NCI-H82 (cell line): ENCODE data around the gene USP10.

Source experiments
- DNase-seq: peaks from one replicate; lab custom pipeline; 2025; lab: John Stamatoyannopoulos, UW

Gene USP10, protein sequence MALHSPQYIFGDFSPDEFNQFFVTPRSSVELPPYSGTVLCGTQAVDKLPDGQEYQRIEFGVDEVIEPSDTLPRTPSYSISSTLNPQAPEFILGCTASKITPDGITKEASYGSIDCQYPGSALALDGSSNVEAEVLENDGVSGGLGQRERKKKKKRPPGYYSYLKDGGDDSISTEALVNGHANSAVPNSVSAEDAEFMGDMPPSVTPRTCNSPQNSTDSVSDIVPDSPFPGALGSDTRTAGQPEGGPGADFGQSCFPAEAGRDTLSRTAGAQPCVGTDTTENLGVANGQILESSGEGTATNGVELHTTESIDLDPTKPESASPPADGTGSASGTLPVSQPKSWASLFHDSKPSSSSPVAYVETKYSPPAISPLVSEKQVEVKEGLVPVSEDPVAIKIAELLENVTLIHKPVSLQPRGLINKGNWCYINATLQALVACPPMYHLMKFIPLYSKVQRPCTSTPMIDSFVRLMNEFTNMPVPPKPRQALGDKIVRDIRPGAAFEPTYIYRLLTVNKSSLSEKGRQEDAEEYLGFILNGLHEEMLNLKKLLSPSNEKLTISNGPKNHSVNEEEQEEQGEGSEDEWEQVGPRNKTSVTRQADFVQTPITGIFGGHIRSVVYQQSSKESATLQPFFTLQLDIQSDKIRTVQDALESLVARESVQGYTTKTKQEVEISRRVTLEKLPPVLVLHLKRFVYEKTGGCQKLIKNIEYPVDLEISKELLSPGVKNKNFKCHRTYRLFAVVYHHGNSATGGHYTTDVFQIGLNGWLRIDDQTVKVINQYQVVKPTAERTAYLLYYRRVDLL

GRCh38 chr16:84699712-84700445 lies at the start of gene USP10:
TSS of gene USP10 (plus strand) at chr16:84700000. CDS start at chr16:84700091, 91 bp downstream.
- peak; percentile 83 for DNase-seq

DNA sequence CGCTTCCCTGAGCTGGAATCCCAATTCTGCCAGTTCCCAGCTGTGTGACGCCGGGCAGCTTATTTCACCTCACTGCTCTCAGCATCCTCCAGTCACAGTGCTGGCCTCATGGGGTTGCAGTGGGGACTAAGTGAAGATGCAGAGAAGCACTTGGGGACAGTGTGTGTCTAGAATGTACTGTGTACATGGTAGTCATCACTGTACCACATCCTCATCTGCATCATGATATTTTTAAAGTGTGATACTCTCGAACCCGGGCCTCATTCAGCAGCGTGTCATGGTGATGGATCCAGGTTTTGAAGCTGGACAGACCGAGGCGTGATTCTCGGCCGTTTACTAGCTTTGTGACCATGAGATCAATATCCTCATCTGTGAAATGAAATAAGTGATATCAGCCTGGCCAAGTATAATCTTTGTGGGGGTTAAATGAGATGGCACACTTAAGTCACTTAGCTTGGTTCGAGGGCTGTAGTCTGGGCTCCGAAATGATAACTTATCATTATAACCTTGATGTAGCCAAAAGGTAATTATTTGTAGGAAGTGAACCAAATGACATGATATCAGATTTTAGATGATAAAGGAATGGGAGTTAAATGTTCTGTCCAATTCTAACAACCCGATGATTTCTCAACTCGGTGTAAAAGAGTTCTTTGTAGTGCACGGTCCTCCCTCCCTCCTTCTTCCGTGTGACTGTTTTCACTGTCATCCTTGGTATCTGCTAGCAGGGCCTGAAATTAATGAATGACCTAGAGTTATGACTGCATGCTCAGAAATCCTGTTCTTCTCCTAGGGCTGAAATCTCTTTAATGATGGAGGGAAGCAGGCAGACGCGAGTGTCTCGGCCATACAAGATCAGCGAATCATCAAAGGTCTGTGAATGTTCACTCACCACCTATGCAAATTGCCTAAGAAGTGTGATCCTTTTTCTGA lies 49.5 kb upstream of the USP10 start:
- no peak for DNase-seq

DNA sequence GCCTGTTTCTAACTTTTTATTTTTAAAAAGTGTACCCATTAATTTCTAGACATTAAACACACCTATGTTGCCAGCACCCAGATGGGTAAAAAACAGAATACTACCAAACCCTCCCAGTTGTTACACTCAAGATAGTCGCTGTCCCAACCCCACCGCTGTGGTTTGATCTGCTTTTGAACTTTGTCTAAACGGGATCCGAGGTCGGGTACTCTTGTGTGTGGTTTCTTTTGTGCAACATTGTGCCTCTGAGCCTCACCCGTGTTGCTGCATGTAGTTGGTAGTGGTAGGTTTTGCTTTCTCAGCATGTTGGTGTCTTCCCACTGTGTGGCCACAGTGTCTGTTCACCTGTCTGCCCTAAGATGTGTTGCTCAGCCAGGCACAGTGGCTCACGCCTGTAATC lies 47.2 kb upstream of the USP10 start:
- no peak for DNase-seq

DNA sequence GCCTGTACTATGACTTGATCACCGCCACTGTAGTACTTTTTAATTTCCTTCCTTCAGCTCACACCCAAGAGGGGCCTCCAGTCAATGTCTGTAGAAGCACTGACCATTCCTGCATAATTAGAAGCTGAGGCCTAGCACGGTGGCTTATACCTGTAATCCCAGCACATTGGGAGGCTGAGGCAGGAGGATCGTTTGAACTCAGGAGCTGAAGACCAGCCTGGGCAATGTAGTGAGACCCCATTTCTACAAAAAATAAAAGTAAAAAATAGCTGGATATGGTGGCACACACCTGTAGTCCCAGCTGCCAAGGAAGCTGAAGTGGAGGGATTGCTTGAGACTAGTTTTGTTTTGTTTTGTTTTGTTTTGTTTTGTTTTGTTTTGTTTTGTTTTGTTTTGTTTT lies 45.6 kb upstream of the USP10 start:
- DNase-seq, result no peak

- no peak for DNase-seq
These were observed 44.8 kb upstream of the USP10 start for GRCh38 chr16:84654998-84655397.

- DNase-seq, result no peak
These were observed 43.2 kb upstream of the USP10 start for GRCh38 chr16:84656649-84657048.

DNA sequence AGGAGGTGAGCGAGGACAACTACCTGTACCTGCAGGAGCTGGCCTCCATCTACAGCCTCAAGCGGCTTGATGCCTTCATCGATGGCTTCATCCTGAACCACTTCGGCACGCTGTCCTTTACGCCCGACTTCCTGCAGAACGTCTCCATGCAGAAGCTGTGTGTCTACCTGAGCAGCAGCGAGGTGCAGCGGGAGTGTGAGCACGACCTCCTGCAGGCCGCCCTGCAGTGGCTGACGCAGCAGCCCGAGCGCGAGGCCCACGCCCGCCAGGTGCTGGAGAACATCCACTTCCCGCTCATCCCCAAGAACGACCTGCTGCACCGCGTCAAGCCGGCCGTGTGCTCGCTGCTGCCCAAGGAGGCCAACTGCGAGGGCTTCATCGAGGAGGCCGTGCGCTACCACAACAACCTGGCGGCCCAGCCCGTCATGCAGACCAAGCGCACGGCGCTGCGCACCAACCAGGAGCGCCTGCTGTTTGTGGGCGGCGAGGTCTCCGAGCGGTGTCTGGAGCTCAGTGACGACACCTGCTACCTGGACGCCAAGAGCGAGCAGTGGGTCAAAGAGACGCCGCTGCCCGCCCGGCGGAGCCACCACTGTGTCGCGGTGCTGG lies 42.5 kb upstream of the USP10 start:
- DNase-seq, result no peak

DNA sequence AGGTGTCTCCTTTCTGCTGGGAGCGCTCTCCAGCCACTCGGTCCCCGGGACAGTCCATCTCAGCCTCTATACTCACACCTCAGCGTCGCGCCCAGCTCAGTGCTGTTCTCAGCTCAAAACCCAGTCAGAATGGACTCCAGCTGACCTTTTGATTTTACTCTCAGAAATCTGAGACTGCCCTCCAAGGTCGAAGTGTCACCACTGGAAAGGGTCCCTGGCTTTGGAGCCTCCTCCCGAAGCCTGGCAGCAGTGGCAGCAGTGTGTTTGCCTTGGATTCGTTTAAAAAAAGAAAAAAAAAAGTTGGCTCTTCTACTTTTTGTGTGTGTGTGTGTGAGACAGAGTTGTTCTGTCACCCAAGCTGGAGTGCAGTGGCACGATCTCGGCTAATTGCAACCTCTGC lies 41.1 kb upstream of the USP10 start:
- no peak for DNase-seq

DNA sequence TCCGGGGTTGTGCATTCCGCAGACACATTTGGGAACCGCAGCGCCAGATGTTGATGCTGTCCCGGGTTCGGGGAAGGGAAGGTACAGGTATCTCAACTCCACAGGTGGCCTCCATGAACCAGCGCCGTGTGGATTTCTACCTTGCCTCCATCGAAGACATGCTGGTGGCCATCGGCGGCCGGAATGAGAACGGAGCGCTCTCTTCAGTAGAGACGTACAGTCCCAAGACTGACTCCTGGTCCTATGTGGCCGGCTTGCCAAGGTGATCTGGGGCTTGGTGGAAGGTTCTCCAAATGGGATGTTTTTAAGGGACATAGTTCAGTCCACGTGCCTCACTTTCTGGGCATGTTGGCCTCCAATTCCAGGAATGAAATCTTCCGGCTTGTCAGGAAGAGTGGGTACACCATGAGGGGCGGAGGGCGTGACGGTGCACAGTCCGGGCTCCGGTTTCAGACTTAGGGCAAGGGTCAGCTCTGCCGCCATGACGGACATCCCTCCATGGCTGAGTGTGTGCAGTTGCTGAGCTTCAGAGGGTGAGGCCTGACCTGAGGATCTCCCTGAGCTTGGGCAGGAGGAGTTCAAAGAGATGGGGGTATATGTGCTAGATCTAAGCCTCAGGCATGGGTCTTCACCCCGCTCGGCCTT lies 40.0 kb upstream of the USP10 start:
- DNase-seq, result no peak

GRCh38 chr16:84660973-84661372 lies 38.8 kb upstream of the USP10 start:
- DNase-seq, result no peak

- no peak for DNase-seq
These were observed 38.3 kb upstream of the USP10 start for GRCh38 chr16:84661418-84662060.

GRCh38 chr16:84662471-84662870 lies 37.3 kb upstream of the USP10 start:
- no peak for DNase-seq

- DNase-seq, result no peak
These were observed 36.2 kb upstream of the USP10 start for GRCh38 chr16:84663433-84664101.

- no peak for DNase-seq
These were observed 34.4 kb upstream of the USP10 start for GRCh38 chr16:84665359-84665758.

DNA sequence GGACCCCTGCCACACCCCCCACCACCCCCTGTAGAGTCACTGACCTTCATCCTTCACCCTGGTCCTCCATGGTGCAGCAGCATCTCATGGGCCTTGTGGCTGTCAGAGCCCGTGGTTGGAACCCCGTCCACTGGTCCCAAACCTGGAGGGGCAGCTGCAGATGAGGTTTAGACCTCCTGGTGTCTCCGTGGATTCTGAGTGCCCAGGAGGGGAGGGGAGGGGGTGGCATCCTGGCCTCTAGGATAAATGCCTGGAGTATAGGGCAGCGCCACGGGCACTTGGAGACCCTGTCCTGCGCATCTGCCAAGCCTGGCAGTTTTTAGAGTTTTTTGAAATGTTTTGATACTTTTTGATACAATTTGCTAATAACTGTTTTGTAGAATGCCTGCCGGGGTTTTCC lies 34.0 kb upstream of the USP10 start:
- no peak for DNase-seq

DNA sequence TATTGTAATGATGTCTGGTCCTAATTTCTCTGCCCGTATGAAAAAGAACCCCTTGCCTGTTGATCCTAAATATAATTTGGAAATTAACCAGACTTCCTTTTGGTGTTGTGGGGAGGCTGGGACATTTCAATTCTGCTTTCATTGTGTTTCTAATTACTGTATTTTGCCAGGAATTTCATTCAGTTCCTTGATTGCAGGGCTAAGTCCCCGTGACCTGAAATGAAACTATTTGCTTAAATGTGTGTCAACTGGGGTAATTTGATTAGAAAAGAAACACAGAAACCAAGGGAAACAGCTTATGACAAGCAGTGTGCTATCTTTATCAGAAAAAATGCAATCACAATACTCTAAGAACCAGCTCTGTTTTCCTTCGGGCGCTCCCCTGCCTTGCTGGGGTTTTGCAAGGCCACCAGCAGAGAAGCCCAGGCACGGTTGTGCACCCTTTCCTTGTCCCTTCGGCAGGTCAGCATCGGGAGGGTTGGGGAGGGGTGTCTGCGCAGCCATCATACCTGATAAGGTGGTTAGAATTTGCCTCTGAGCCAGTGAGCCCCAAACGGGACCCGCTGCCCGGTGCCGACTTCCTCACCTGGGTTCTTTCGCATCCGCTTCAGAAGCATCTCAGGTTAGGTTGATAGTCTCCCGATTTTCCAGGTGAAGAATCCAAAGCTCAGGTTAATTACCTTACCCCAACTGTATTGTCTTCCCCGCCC lies 32.0 kb upstream of the USP10 start:
- DNase-seq, result no peak

- no peak for DNase-seq
These were observed 29.7 kb upstream of the USP10 start for GRCh38 chr16:84670063-84670462.

DNA sequence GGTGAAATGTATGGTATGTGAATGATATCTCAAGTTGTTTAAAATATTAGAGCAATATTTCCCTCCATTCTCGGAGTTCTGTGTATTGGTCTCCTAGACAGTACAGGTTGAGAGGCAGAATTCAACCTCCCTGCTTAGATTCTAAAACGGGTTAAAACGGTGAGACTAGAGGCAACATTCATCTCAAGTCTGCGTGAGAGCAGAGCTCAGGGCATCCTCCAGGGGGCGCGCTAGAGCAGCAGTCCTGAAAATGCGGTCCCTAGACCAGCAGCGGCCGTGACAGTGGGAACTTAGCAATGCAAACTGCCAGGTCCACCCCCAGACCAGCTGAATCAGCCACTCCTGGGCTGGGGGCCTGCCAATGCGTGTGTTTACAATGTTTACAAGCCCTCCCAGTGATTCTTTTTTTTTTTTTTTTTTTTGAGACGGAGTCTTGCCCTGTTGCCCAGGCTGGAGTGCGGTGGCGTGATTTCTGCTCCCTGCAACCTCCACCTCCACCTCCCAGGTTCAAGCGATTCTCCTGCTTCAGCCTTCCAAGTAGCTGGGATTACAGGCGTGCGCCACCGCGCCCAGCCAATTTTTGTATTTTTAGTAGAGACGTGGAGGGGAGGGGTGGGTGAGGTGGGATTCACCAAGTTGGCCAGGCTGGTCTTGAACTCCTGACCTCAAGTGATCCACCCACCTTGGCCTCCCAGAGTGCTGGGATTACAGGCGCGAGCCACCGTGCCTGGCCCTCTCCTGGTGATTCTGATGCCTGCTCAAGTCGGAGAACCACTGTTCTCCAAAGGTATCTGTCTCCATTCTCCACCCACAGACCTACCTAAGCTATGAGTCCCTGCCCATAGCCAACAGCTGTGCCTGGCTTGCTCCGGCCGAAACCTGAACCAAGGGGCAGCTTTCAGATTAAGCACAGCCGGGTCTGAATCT lies 27.3 kb upstream of the USP10 start:
- DNase-seq, result peak; percentile 79
